Colon (tissue), 2 donors: ENCODE data around the gene ZNF174.

Experiments used
- FAIRE-seq: peaks from 2 replicates; lab custom pipeline; 2012; peaks lifted over from hg19 to GRCh38; lab: Jason Lieb, UNC
- donor health status: control.
- donor health status: control.

ZNF174 gene

DNA sequence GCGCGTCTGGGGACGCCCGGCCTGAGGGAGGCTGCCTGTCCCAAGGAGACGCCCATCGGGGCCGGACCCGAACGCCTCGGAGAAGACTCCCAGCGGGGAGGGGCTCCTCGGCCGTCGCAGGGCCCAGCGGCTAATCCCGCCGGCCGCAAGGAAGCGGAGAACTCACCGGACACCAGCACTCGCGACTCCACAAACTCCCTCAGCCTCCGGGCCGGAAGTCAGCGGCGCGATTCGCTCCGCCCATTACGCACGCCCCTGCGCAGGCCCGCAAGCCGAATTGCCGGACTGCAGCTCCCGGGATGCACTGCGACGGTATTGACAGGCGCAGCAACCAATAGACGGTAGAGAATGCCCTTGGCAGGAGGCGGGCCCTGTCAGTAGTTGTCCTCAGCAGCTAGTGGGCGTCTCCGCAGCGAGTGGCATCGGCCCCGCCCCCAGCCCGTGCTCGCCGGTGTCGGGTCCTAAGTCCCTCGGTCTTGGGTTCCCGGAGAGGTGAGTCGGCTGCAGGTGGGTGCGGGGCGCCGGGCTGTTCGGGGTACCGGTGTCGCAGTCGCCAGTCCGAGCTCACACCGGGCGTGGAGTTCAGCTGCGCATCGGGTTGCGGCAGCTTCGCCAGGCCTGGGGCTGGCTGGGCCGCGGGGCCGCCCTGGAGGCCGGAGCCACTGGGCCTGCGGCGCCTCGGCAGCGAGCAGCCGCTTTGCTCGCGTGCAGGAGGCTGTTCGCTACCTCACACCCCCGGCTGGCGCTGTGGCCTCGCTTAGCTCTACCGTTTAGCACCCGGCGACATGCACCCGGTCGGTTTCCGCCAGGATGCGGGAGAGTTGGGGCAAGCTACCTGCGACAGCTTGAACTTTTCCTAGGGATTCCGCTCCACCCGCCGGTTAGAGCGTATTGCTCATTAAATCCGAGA, at the start of gene ZNF174, which contains the start of gene ZSCAN32:
TSS of gene ZNF174 (plus strand) at position 437 of the 910 bp plus-strand sequence. CDS start 790 bp downstream, outside the sequence.
TSS of gene ZSCAN32 (minus strand) at position 226 of the 910 bp plus-strand sequence. CDS start 3,447 bp downstream, outside the sequence.
- no peak for FAIRE-seq

DNA sequence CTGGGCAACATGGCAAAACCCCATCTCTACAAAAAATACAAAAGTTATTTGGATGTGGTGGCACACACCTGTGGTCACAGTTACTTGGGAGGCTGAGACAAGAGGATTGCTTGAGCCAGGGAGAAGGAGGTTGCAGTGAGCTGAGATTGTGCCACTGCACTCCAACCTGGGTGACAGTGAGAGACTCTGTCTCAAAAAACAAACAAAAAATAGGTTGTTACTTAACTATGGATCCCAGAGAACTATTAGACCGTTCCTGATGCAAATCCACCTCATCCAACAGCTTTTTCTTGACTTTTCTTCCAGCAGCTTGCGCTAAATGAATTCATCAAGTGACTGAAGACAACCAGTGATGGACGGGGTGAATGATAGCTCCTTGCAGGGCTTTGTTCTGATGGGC, 45.4 kb upstream of the ZNF174 start, which contains the start of gene OR2C1:
TSS of gene OR2C1 (plus strand) at position 301 of the 400 bp plus-strand sequence. CDS start at position 353, 52 bp downstream.
- no peak for FAIRE-seq

DNA sequence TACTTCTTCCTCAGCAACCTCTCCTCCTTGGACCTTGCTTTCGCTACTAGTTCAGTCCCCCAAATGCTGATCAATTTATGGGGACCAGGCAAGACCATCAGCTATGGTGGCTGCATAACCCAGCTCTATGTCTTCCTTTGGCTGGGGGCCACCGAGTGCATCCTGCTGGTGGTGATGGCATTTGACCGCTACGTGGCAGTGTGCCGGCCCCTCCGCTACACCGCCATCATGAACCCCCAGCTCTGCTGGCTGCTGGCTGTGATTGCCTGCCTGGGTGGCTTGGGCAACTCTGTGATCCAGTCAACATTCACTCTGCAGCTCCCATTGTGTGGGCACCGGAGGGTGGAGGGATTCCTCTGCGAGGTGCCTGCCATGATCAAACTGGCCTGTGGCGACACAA, 44.9 kb upstream of the ZNF174 start:
- FAIRE-seq: no peak

DNA sequence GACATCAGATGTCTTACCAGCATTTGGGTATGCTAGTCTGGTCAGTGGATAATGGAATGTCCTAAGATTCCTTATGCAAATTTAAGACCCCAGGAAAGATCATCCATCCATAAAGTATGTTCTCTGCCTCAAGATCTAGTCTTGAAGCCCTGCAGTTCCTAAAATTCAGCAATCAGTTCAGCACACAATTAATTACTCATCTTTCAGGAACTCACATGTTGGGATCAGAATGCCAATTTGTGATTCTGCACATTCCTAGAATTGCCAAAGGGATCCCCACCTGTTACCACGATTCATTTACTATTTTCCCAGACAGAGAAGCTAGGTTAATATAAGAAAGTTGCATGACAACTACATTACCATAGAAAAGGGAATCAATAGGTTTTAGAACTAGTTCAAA, 42.1 kb upstream of the ZNF174 start:
- FAIRE-seq: no peak

DNA sequence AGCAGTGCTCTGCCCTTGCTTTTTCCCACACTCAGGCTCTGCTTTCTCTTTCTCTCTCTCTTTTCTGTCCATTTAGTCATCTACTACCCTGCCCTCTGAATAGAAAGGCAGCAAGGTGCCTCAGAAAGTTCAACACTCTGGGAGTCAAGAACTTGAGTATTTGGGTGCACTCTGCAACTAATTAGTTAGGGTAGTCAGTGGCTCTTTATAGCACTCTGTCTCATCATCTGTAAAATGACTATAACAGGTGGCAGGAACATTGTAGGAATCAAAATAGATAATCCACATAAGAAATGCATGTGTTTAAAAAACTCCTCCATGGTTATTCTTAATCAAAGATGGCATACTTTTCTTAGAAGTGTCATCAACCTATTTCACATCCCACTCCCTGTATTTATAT, 38.1 kb upstream of the ZNF174 start:
- no peak for FAIRE-seq

DNA sequence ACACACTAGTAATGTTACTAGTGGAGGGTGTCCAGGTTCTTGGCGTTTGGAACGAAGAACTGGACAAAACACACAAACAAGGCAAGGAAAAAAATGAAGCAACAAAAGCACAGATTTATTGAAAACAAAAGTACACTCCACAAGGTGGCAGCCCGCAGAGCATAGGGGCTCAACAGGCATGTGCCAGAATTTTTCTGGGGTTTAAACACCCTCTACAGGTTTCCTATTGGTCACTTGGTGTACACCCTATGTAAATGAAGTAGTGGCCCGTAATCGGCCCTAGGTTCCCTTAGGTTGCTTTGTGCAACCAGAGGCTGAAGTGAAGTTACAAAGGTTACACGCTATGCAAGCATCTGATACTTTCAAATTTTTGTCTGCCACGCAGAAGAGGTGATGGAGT, 37.2 kb upstream of the ZNF174 start:
- FAIRE-seq: no peak

DNA sequence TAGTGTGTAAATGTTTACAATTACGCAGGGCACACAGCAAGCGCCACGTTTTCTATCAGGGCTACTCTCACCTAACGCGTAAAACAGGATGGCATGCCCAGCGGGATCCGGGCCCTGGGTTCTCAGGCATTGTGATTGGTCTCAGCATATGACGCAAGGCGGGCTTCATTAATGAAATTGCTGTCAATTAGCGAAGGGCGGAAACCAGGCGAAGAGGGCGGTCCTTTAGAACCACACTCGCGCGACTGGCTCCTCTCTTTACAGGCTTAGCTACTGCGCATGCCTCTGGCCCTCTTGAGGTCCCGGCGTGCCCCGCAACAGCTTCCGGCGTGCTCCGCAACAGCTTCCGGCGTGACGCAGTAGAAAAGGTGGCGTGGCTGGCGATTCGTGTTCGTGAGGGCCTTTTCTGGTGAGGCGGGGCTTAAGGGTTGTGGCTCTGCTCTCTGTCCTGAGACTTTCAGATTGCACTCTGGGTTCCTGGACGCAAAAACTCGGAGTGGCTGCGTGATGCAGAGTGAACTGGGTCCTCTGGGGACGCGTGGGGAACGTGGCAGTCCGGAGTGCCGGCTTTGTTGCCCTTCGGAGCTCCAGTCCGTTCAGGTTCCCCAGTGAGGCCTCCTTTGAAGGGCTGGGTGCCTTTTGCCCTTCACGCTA, 36.1 kb upstream of the ZNF174 start:
- FAIRE-seq: no peak

DNA sequence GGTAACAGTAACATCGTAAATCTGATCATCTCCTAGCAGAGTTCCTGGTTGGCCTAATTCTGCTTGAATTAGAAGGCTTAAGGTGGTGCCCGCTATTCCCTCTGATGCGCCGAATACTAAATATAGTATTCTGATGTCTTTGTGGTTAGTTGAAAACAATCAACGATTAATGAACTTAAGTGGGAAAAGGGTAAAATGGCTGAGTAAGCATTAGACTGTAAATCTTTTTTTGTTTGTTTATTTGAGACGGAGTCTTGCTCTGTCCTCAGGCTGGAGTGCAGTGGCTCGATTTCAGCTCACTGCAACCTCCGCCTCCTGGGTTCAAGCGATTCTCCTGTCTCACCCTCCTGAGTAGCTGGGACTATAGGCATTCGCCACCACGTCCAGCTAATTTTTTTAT, 31.9 kb upstream of the ZNF174 start:
- no peak for FAIRE-seq

DNA sequence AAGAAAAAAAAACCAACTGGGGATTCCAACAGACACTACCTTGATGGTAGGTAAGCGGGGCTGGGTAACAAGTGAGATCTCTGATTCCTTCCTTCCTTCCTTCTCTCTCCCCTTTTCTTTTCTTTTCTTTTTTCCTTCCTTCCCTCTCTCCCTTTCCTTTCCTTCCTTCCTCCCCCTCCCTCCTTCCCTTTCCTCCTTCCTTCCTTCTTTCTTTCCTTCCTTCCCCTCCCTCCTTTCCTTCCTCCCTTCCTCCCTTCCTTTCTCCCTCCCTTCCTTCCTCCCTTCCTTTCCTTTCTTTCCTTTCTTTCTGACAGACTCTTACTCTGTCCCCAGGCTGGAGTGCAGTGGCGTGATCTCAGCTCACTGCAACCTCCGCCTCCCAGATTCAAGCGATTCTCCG, 25.3 kb upstream of the ZNF174 start:
- no peak for FAIRE-seq

DNA sequence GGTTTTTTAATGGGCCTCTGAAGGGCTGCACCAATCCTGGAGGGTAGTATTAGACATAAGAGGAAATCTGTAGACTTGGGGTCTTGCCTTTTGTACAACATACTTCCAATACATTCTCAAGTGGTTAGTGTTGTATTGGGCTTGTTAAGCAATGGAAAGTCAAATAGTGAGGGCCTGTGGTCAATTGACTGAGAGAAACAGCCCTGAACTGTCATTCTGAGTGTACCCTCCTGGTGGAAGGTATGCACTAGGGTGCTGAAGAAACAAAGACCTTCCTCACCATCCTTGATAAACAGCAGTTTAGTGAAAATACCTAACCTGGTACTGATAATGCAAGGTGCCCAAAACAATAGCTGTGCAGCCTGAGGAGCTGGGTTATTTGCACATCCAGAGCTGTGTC, 23.1 kb upstream of the ZNF174 start:
- no peak for FAIRE-seq

DNA sequence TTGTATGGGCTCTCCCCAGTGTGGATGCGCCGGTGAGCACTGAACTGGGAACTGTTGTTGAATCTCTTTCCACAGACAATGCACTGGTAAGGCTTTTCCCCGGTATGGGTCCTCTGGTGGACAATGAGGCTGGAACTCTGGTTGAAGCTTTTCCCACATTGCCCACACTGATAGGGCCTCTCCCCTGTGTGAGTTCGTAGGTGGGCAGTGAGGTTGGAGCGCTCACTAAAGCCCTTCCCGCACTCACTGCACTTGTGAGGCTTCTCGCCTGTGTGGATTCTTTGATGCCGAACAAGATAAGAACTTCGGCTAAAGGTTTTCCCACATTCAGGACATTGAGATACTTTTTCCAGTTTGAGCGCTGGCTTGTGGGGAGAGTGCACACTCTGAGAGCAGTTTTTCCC, 18.0 kb upstream of the ZNF174 start:
- FAIRE-seq: no peak

DNA sequence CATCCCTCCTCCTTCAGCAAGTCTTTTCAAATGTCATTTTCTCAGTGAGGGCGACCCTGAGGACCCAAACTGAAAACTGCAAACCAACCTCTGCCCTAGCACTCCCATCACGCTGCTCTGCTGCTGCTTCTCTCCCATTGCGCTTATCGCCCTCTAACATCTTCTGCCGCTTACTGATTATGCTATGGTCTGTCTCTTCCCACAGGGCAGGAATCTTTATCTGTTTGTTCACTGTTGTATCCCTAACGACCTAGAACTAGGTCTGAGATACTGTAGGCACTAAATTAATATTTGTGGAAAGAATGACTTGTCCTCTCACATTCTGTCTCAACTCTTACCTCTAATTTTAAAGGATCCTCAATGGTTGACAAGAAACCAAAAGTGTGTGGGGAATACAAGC, 12.7 kb upstream of the ZNF174 start:
- no peak for FAIRE-seq

DNA sequence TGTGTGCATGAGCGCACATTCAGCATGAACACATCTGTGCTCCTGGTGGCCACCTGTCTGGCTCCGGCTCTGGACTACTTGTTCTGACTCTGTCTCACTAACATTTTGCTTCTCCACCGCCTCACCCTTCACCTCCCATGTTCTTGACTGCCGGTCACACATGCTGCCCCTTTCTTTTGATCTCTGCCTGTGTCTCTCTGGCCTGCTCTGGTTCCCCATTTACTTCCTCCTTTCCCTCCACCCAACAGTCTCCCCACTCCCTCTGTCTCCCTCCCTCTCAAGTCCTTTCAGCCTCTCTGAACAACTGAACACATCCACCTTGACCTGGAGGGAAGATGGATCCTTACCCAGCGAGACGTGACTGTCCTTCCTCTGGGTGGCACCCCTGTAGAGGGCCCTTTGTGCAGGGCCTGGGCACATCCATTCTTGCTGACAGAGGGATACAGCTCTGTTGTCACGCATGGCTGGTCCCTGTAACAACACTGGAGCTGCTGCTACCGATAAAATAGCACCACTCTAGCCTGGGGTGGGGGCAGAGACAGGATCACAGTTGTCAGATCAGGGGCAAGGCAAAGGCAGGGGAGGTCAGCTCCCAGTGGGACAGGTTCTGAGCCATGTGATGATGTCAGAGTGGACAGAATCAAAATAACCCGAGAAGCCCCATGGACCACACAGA, 11.2 kb upstream of the ZNF174 start:
- no peak for FAIRE-seq

DNA sequence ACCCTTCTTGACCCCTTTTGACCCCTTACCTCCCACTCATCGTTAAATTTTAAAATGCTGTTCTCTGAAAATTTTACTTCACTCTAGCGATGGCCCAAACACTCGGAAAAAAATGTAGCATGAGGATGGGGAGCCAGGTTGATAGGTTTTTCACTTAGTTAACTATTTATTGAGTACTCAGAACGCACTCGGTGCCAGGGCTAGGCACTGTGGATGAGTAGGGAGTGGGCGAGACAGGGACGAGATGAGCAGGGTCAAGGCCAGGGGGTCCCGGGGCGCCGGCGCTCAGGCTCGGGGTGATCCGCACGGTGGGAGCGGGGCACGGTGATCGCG, 603 bp upstream of the ZNF174 start:
- no peak for FAIRE-seq

DNA sequence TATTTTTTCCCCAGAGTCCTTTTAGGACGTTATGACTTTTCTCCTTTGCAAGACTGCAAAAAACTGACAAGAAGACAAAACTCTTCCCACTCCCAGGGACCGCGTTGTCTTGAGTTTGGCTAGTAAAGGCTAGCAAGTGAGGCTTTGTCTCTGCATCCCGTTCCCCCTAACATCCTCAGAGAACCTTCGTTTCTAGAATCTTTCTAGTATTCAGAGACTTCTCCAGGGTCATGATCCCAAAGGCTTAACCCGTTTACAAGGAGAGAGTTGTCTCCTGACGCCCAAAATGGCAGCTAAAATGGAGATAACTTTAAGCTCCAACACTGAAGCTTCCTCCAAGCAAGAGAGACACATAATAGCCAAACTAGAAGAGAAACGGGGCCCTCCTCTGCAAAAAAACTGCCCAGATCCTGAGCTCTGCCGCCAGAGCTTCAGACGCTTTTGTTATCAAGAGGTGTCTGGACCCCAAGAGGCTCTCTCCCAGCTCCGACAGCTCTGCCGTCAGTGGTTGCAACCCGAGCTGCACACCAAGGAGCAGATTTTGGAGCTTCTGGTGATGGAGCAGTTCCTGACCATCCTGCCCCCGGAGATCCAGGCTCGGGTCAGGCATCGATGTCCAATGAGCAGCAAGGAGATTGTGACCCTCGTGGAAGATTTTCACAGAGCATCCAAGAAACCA, 843 bp downstream of the ZNF174 start:
- FAIRE-seq: no peak

DNA sequence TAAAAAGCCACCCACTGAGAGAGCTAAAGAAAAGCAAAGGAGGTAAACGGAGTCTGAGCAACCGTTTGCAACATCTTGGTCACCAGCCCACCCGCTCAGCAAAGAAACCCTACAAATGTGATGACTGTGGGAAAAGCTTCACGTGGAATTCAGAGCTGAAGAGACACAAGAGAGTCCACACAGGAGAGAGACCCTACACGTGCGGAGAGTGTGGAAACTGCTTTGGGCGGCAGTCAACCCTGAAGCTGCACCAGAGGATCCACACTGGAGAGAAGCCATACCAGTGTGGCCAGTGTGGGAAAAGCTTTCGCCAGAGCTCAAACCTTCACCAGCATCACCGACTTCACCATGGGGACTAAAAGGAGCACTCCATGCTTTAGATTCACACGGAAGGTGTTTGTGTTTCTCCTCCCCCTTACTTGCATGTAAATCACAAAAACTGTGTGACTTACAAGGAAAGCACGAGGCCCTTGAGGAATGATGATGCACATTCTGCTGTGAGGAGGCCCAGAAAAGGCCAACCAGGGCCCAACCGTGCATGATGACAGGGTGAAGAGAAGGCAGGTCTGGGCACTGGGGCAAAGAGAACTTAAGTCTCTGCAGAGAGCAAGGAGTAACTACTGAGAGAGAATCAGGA, 7.7 kb downstream of the ZNF174 start:
- no peak for FAIRE-seq

DNA sequence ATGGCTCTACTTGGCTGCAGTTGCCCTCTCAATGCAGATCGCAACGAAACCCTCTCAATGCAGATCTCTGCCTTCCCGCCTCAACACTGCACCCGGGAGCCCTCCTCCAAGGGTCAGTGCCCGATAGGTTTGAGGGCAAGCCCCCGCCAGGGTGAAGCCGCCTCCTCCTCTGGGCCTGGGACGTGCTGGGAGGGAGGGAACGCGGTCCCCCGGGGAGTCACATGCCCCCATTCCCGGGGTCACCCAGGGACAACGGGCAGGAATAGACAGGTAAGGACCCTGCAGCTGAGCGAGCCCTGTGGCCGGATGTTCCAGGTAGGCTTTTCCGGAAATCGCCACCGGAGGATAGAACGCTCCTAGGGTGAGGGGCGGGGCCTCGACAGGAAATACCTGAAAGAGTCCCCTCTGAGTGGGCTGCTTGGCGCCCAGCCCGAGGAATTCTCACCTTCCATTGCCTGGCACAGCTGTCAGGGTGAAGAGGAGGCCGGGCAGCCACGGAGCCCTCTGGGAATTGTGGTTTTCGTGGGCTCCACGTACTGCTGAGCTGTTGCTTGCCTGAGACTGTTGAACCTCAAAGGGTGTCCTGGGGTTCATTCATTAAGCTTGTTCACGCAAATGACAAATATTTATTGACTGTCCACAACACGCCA, 12.8 kb downstream of the ZNF174 start:
- FAIRE-seq: no peak

DNA sequence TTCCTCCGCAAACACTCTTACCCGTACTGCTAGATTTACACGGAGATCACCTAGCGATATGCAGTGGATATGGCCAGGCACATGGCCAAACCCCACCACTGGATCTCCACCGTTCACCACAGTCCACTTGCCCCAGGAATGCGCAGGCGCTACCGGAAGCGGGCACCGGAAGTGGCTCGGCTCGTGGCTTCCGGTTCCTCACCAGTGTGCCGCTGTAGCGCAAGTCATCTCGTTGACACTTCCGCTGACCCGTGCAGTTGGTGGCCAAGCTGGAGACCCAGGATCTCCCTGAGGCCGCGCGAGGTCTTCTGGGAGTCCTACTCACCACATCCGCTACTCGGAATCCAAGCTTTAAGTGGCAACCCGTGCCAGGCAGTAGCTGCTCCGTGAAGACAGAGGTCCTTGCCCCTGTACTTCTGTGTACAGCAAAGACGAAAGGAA, 30.8 kb downstream of the ZNF174 start:
- no peak for FAIRE-seq

DNA sequence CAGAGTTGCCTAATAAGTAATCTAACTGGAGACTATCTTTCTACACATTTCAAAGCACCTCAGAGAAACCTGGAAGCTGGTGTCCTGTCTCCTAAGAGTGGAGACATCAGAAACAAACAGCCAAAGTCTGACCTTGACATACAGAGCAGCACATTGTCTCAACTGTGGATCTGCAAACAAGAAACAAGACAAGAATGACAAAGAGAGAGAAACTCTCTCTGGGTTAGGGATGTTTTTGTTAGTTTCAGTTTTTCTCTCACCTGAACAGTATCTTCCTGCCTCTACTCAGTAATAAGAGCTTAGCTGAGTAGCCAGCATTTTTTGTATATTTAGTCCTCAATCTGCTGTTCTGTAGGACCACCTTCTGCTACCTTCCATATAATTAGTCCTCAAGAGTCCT, 33.4 kb downstream of the ZNF174 start:
- FAIRE-seq: no peak

DNA sequence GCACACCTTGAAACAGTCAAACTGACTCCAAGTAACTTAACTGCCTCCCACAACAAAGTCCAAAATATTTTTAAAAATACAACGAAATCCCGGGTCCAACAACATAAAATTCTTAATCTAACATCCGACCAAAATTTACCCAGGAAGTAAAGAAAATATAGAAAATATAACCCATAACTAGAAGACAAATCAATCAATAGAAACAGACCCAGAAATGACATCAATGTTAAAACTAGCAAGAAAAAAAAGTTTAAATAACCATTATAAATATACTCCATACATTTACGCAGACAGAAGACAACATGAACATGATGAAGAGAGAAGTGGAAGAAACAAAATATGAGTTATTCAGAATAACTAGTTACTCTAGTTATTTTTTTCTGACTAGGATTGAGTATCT, 38.6 kb downstream of the ZNF174 start:
- FAIRE-seq: no peak
